LNCaP clone FGC (cell line): ENCODE results near the gene COX4I1.

Experiments
- DNase-seq: peaks from one replicate; pipeline ENCODE4 v3.0.0-alpha.2; 2011; ENCODE audit warnings: low read depth
- H3K4me3 ChIP-seq: 2 replicates; pipeline ENCODE4 v1.5.1; 2011; ENCODE audit warnings: mild to moderate bottlenecking, low read depth, low read length, control low read depth
- CTCF ChIP-seq: IDR thresholded peaks from 2 replicates; pipeline ENCODE4 v1.5.1; 2012; ENCODE audit warnings: mild to moderate bottlenecking; ENCODE audit not compliant: control insufficient read depth, insufficient read depth; ENCODE audit errors: extremely low read depth

Gene COX4I1

GRCh38 chr16:85759136-85759535 lies 40.4 kb upstream of the COX4I1 start:
- DNase-seq = no peak
- TF ChIP-seq CTCF = no peak
- no peak overlapping the region for H3K4me3 ChIP-seq

- TF ChIP-seq CTCF = peak; percentile 65
- no peak for DNase-seq
- no peak overlapping the region for H3K4me3 ChIP-seq
Measured at GRCh38 chr16:85759631-85760419, 39.7 kb upstream of the COX4I1 start.

GRCh38 chr16:85761861-85762260 lies 37.6 kb upstream of the COX4I1 start:
- DNase-seq = no peak
- TF ChIP-seq CTCF = no peak
- no peak overlapping the region for H3K4me3 ChIP-seq

GRCh38 chr16:85762970-85763369 lies 36.5 kb upstream of the COX4I1 start:
- H3K4me3 ChIP-seq = no peak overlapping the region
- DNase-seq = no peak
- no peak for TF ChIP-seq CTCF

GRCh38 chr16:85763616-85764015 lies 35.9 kb upstream of the COX4I1 start:
- H3K4me3 ChIP-seq = no peak overlapping the region
- no peak for TF ChIP-seq CTCF
- no peak for DNase-seq

GRCh38 chr16:85765211-85765610 lies 34.3 kb upstream of the COX4I1 start:
- H3K4me3 ChIP-seq = no peak overlapping the region
- TF ChIP-seq CTCF = no peak
- no peak for DNase-seq

GRCh38 chr16:85765767-85766166 lies 33.7 kb upstream of the COX4I1 start:
- TF ChIP-seq CTCF = no peak
- no peak overlapping the region for H3K4me3 ChIP-seq
- no peak for DNase-seq
